H1 (cell line): ENCODE results near the gene ANKH. TPM values are rescaled to one million over a fixed set of nuclear protein-coding genes. Genes with fewer than 3 reads are reported as not detected.

Source experiments
- CTCF ChIA-PET: fragments of 300-600 bp; sonication (Branson Sonifier 250); formaldehyde crosslinking; loops from one replicate; lab custom pipeline; 2021; ENCODE audit not compliant: partially characterized antibody; lab: Charles Lee
- POLR2A ChIA-PET: fragments of 300-600 bp; sonication (Branson Sonifier 250); formaldehyde crosslinking; loops from one replicate; lab custom pipeline; 2021; ENCODE audit warnings: inconsistent platforms; ENCODE audit not compliant: partially characterized antibody; lab: Charles Lee
- DNase-seq, 2 experiments: peaks; one replicate each; pipeline versions ENCODE4 v3.0.0 to v3.0.0-alpha.2; 2010 to 2022; ENCODE audit warnings: low spot score in 2 of 2, low read depth in 1 of 2, mixed read lengths in 1 of 2
- FAIRE-seq: peaks from 2 replicates; lab custom pipeline; 2011; peaks lifted over from hg19 to GRCh38; lab: Jason Lieb, UNC
- H2AFZ ChIP-seq: 2 replicates; pipeline ENCODE4 v1.8.1; 2012; ENCODE audit warnings: low read length, inconsistent platforms
- H2AK5ac ChIP-seq: 2 replicates; pipeline ENCODE4 v1.6.1; 2013; ENCODE audit warnings: low read depth, low read length
- H2BK120ac ChIP-seq: replicated peaks from 2 replicates; pipeline ENCODE3; 2013; ENCODE audit warnings: low read depth, low read length, inconsistent platforms
- H2BK12ac ChIP-seq: 2 replicates; pipeline ENCODE4 v1.6.1; 2013; ENCODE audit warnings: low read depth, low read length
- H2BK15ac ChIP-seq: 2 replicates; pipeline ENCODE4 v1.6.1; 2013; ENCODE audit warnings: low read length
- H2BK20ac ChIP-seq: 2 replicates; pipeline ENCODE4 v1.6.1; 2013; ENCODE audit warnings: low read length
- H2BK5ac ChIP-seq: 2 replicates; pipeline ENCODE4 v1.6.1; 2013; ENCODE audit warnings: low read depth, low read length
- H3K14ac ChIP-seq: 2 replicates; pipeline ENCODE4 v1.6.1; 2013; ENCODE audit warnings: inconsistent platforms; ENCODE audit not compliant: insufficient read length
- H3K18ac ChIP-seq: 2 replicates; pipeline ENCODE4 v1.6.1; 2013; ENCODE audit warnings: low read length; ENCODE audit errors: extremely low read depth
- H3K23ac ChIP-seq: 2 replicates; pipeline ENCODE4 v1.6.1; 2013; ENCODE audit warnings: inconsistent platforms; ENCODE audit not compliant: insufficient read length
- H3K23me2 ChIP-seq: 2 replicates; pipeline ENCODE4 v1.6.1; 2013; ENCODE audit warnings: low read depth, low read length
- H3K27ac ChIP-seq: 2 replicates; pipeline ENCODE4 v1.6.1; 2011; ENCODE audit warnings: low read depth, low read length, inconsistent platforms
- H3K27me3 ChIP-seq, 4 experiments: replicated peaks in 1 of 4; 1 replicate in 1 of 4; 2 replicates in 3 of 4; pipeline versions ENCODE4 v1.6.1 to v1.8.1; 2011 to 2013; ENCODE audit warnings: low read length in 3 of 4, mild to moderate bottlenecking in 3 of 4, inconsistent platforms in 2 of 4, mixed read lengths in 2 of 4, moderate library complexity in 1 of 4; ENCODE audit not compliant: control insufficient read depth in 3 of 4, insufficient read depth in 3 of 4; ENCODE audit errors: extremely low read depth in 1 of 4
- H3K36me3 ChIP-seq, 4 experiments: 2 replicates each; pipeline versions ENCODE4 v1.6.1 to v1.8.1; 2011 to 2013; ENCODE audit warnings: mild to moderate bottlenecking in 4 of 4, low read length in 3 of 4, moderate library complexity in 2 of 4, control low read depth in 1 of 4, inconsistent platforms in 1 of 4; ENCODE audit not compliant: insufficient read depth in 4 of 4, control insufficient read depth in 2 of 4
- H3K4ac ChIP-seq: replicated peaks from 2 replicates; pipeline ENCODE3; 2013; ENCODE audit warnings: low read length, low read depth, mixed read lengths, inconsistent platforms; ENCODE audit not compliant: insufficient read length
- H3K4me1 ChIP-seq, 4 experiments: replicated peaks in 1 of 4; 1 replicate in 1 of 4; 2 replicates in 3 of 4; pipeline versions ENCODE4 v1.6.1 to v1.8.1; 2011 to 2013; ENCODE audit warnings: low read length in 3 of 4, inconsistent platforms in 2 of 4, mixed read lengths in 1 of 4; ENCODE audit not compliant: insufficient read depth in 4 of 4, control insufficient read depth in 3 of 4
- H3K4me2 ChIP-seq, 2 experiments: 2 replicates each; pipeline versions ENCODE4 v1.6.1 to v1.8.1; 2011 to 2013; ENCODE audit warnings: low read depth in 2 of 2, low read length in 2 of 2, control low read depth in 1 of 2, inconsistent platforms in 1 of 2, mild to moderate bottlenecking in 1 of 2; ENCODE audit not compliant: insufficient read depth in 1 of 2
- H3K4me3 ChIP-seq, 4 experiments: fragments of 200-600, 300-600 bp in 1 of 4; sonication (generic), shearing (Covaris generic), sonication (Bioruptor Twin) in 1 of 4; 2 replicates each; pipeline versions ENCODE4 v1.5.1 to v1.8.1; 2011 to 2016; ENCODE audit warnings: low read length in 4 of 4, low read depth in 3 of 4, control low read depth in 2 of 4, inconsistent platforms in 2 of 4, mild to moderate bottlenecking in 2 of 4, mixed read lengths in 1 of 4, moderate library complexity in 1 of 4; ENCODE audit not compliant: insufficient read depth in 2 of 4; ENCODE audit errors: extremely low read depth in 1 of 4
- H3K56ac ChIP-seq: replicated peaks from 2 replicates; pipeline ENCODE3; 2013; ENCODE audit warnings: low read depth, mild to moderate bottlenecking, mixed read lengths, low read length, inconsistent platforms; ENCODE audit not compliant: insufficient read length
- H3K79me1 ChIP-seq: 2 replicates; pipeline ENCODE4 v1.6.1; 2013; ENCODE audit warnings: low read depth, low read length, control low read depth
- H3K79me2 ChIP-seq, 2 experiments: 2 replicates each; pipeline versions ENCODE4 v1.6.1 to v1.8.1; 2012 to 2013; ENCODE audit warnings: low read length in 2 of 2, mild to moderate bottlenecking in 2 of 2, inconsistent platforms in 1 of 2; ENCODE audit not compliant: insufficient read depth in 2 of 2, control insufficient read depth in 1 of 2
- H3K9ac ChIP-seq, 4 experiments: replicated peaks in 1 of 4; 1 replicate in 1 of 4; 2 replicates in 3 of 4; pipeline versions ENCODE4 v1.6.1 to v1.8.1; 2011 to 2013; ENCODE audit warnings: low read depth in 3 of 4, low read length in 3 of 4, control low read depth in 2 of 4, mild to moderate bottlenecking in 2 of 4, moderate library complexity in 2 of 4, inconsistent platforms in 1 of 4; ENCODE audit errors: extremely low read depth in 1 of 4
- H3K9me3 ChIP-seq, 2 experiments: 2 replicates each; pipeline versions ENCODE4 v1.6.1 to v1.8.1; 2012 to 2013; ENCODE audit warnings: mild to moderate bottlenecking in 2 of 2, moderate library complexity in 2 of 2, control low read depth in 1 of 2, inconsistent platforms in 1 of 2, low read depth in 1 of 2, low read length in 1 of 2, mixed read lengths in 1 of 2; ENCODE audit not compliant: insufficient read depth in 2 of 2
- H4K20me1 ChIP-seq, 2 experiments: replicated peaks in 1 of 2; 2 replicates each; pipeline versions ENCODE3 to v1.8.1; 2011 to 2013; ENCODE audit warnings: inconsistent platforms in 2 of 2, low read length in 2 of 2, mild to moderate bottlenecking in 1 of 2; ENCODE audit not compliant: insufficient read depth in 2 of 2, control insufficient read depth in 1 of 2
- H4K5ac ChIP-seq: 2 replicates; pipeline ENCODE4 v1.6.1; 2013; ENCODE audit warnings: low read length, low read depth, mixed read lengths, inconsistent platforms; ENCODE audit not compliant: insufficient read length
- H4K8ac ChIP-seq: 2 replicates; pipeline ENCODE4 v1.8.0; 2013; ENCODE audit warnings: mild to moderate bottlenecking, moderate library complexity, low read length, inconsistent platforms; ENCODE audit not compliant: insufficient read depth; ENCODE audit errors: extremely low read depth
- H4K91ac ChIP-seq: replicated peaks from 2 replicates; pipeline ENCODE3; 2013; ENCODE audit warnings: low read length, mixed read lengths, inconsistent platforms; ENCODE audit not compliant: insufficient read length
- NANOG ChIP-seq: IDR thresholded peaks from 2 replicates; pipeline ENCODE4 v1.6.1; 2011; ENCODE audit warnings: low read length, low read depth, mild to moderate bottlenecking, inconsistent platforms; ENCODE audit not compliant: insufficient read depth, poor library complexity, severe bottlenecking
- WGBS, 2 experiments: shearing (Covaris generic) in 1 of 2; methylation state at CpG; one replicate each; pipeline versions ENCODE4 v1.1.6 to v1.1.7; 2013 to 2015; ENCODE audit warnings: low lambda C conversion rate in 2 of 2, mixed read lengths in 2 of 2, inconsistent platforms in 1 of 2, low coverage in 1 of 2, missing lambda C conversion rate in 1 of 2; ENCODE audit not compliant: insufficient replicate concordance in 2 of 2, insufficient coverage in 1 of 2, insufficient read length in 1 of 2; ENCODE audit errors: extremely low coverage in 1 of 2, missing lambda C conversion rate in 1 of 2; 5-methylcytosine and 5-hydroxymethylcytosine counted together
- polyA plus RNA-seq, 7 experiments: library from polyadenylated mRNA; depleted of rRNA in 3 of 7; stranded (reverse) in 5 of 7; unstranded in 2 of 7; fragments of >200 nt in 5 of 7; fragments of 200-250 nt in 2 of 7; gene quantifications; 1 replicate in 5 of 7; 2 replicates in 1 of 7; 4 replicates in 1 of 7; pipeline versions ENCODE4 v1.2.1 to v1.2.3, GENCODE V29; 2011 to 2013; ENCODE audit warnings: missing spikeins in 2 of 7, mixed read lengths in 2 of 7
- total RNA-seq: library from RNA; stranded (reverse); fragmentation: NEBNext Ultra II Directional; extraction: Animal tissue kit (Norgen Biotek cat#: 25700); gene quantifications from 2 replicates; pipeline ENCODE4 v1.2.1, GENCODE V29; 2021

ANKH gene
- total and polyA plus RNA-seq, 2 of the 8 experiments (the other 6 are each of a cell fraction or from before 2014, with no cell fraction given): 5.3 to 13.0 TPM

GRCh38 chr5:14848385-14848784 is 23.2 kb downstream of the ANKH start:
- no peak overlapping the region for H4K8ac ChIP-seq
- no peak for TF ChIP-seq NANOG
- H3K4ac ChIP-seq: no peak overlapping the region
- no peak for DNase-seq
- H3K9me3 ChIP-seq: no peaks in the 10 kb centered on the region
- no peak overlapping the region for H3K4me2 ChIP-seq
- H4K91ac ChIP-seq: no peak overlapping the region
- CTCF ChIA-PET: interaction anchor here (0.8 to 2.4 kb wide), 8 partner anchors 9 to 155 kb away, joined by 3 to 10 read pairs (median 3); no protein-coding TSS in a partner anchor
- H3K56ac ChIP-seq: no peak overlapping the region
- no peaks in the 10 kb centered on the region for H3K79me1 ChIP-seq
- FAIRE-seq: no peak
- H4K20me1 ChIP-seq: no peaks in the 10 kb centered on the region
- H3K27ac ChIP-seq: no peak overlapping the region; the same call in 1 of the 2 replicates
- H3K79me2 ChIP-seq: no peaks in the 10 kb centered on the region
- 94% methylated on average over 17 of the region's 21 CpGs; no CpG with 5 or more reads in 1 of the 2 experiments for WGBS, 2 experiments
- no peaks in the 10 kb centered on the region for H3K23me2 ChIP-seq
- no peak overlapping the region for H2AK5ac ChIP-seq
- no peak overlapping the region for H3K14ac ChIP-seq
- POLR2A ChIA-PET: no interaction called here
- no peak overlapping the region for H2BK120ac ChIP-seq
- peak overlapping the region; percentile 32; the same call in 1 of the 2 replicates for H3K18ac ChIP-seq
- peaks cover 5 to 14% (median 13%) of the 10 kb centered on the region in 4 experiments for H3K4me1 ChIP-seq
- no peak overlapping the region for H3K9ac ChIP-seq
- H2BK12ac ChIP-seq: no peak overlapping the region
- no peaks in the 10 kb centered on the region for H3K27me3 ChIP-seq
- no peak overlapping the region for H4K5ac ChIP-seq
- no peak overlapping the region for H2BK20ac ChIP-seq
- H3K4me3 ChIP-seq: no peak overlapping the region
- H3K36me3 ChIP-seq: no peaks in the 10 kb centered on the region
- no peak overlapping the region for H2BK5ac ChIP-seq
- no peak overlapping the region for H2BK15ac ChIP-seq
- no peak overlapping the region for H3K23ac ChIP-seq
- H2AFZ ChIP-seq: no peak overlapping the region
